CD14-positive monocyte (primary cell): ENCODE results near the gene SCGB1C1. TPM values are rescaled to one million over a fixed set of nuclear protein-coding genes. Genes with fewer than 3 reads are reported as not detected.

Experiments used
- DNase-seq, 3 donors: peaks; one replicate each; pipeline ENCODE4 v3.0.0-alpha.2; 2011 to 2022
- H2AFZ ChIP-seq: 2 replicates; pipeline ENCODE4 v1.6.0; 2012; ENCODE audit warnings: mild to moderate bottlenecking, low read depth, low read length, inconsistent platforms; ENCODE audit not compliant: insufficient read depth, poor library complexity, severe bottlenecking
- H3K27ac ChIP-seq, 2 donors: 1 replicate in 1 of 2; 2 replicates in 1 of 2; pipeline ENCODE4 v1.5.1; 2012 to 2013; ENCODE audit warnings: low read length in 2 of 2, control low read depth in 1 of 2, inconsistent platforms in 1 of 2, low read depth in 1 of 2, mild to moderate bottlenecking in 1 of 2
- H3K27me3 ChIP-seq, 2 donors: one replicate each; pipeline versions ENCODE4 v1.6.0 to v1.6.1; 2011 to 2013; ENCODE audit warnings: low read length in 2 of 2; ENCODE audit not compliant: control insufficient read depth in 2 of 2, insufficient read depth in 2 of 2
- H3K36me3 ChIP-seq, 2 donors: replicated peaks in 1 of 2; 1 replicate in 1 of 2; 2 replicates in 1 of 2; pipeline versions ENCODE4 v1.5.1 to v1.6.1; 2012 to 2013; ENCODE audit warnings: low read length in 2 of 2, control low read depth in 1 of 2, inconsistent platforms in 1 of 2, mild to moderate bottlenecking in 1 of 2; ENCODE audit not compliant: insufficient read depth in 2 of 2, control insufficient read depth in 1 of 2
- H3K4me1 ChIP-seq, 2 donors: 1 replicate in 1 of 2; 2 replicates in 1 of 2; pipeline versions ENCODE4 v1.5.1 to v1.6.1; 2012 to 2013; ENCODE audit warnings: low read length in 2 of 2, control low read depth in 1 of 2, inconsistent platforms in 1 of 2, mild to moderate bottlenecking in 1 of 2, moderate library complexity in 1 of 2; ENCODE audit not compliant: insufficient read depth in 2 of 2, control insufficient read depth in 1 of 2
- H3K4me2 ChIP-seq: replicated peaks from 2 replicates; pipeline ENCODE3; 2012; ENCODE audit warnings: low read length, moderate library complexity, mild to moderate bottlenecking; ENCODE audit not compliant: poor library complexity, severe bottlenecking; ENCODE audit errors: extremely low read depth
- H3K4me3 ChIP-seq, 3 experiments: fragments of 200-600 bp in 1 of 3; sonication (generic) in 1 of 3; replicated peaks in 1 of 3; 1 replicate in 2 of 3; 2 replicates in 1 of 3; pipeline ENCODE4 v1.5.1; 2011 to 2013; ENCODE audit warnings: low read length in 3 of 3, mild to moderate bottlenecking in 3 of 3, control low read depth in 2 of 3, low read depth in 2 of 3, inconsistent platforms in 1 of 3, moderate library complexity in 1 of 3
- H3K79me2 ChIP-seq: 2 replicates; pipeline ENCODE4 v1.6.0; 2012; ENCODE audit warnings: mild to moderate bottlenecking, control low read depth, inconsistent platforms, low read length, moderate library complexity; ENCODE audit not compliant: insufficient read depth
- H3K9ac ChIP-seq: 2 replicates; pipeline ENCODE4 v1.6.0; 2017; ENCODE audit warnings: low read length, mild to moderate bottlenecking; ENCODE audit not compliant: insufficient read depth, poor library complexity, severe bottlenecking
- H3K9me3 ChIP-seq, 2 donors: replicated peaks in 1 of 2; 1 replicate in 1 of 2; 2 replicates in 1 of 2; pipeline versions ENCODE4 v1.5.1 to v1.6.1; 2012 to 2013; ENCODE audit warnings: low read length in 2 of 2, control low read depth in 1 of 2; ENCODE audit not compliant: control insufficient read depth in 1 of 2, insufficient read depth in 1 of 2
- H4K20me1 ChIP-seq: 2 replicates; pipeline ENCODE4 v1.6.0; 2012; ENCODE audit warnings: mild to moderate bottlenecking, low read length, control low read depth, moderate library complexity; ENCODE audit not compliant: insufficient read depth
- H3K27ac Mint-ChIP-seq, 7 donors: one replicate each; pipeline ENCODE4 v1.8.0; 2020; ENCODE audit warnings: mild to moderate bottlenecking in 7 of 7, mixed read lengths in 7 of 7, moderate library complexity in 6 of 7, inconsistent platforms in 2 of 7
- H3K27me3 Mint-ChIP-seq, 3 donors: one replicate each; pipeline ENCODE4 v1.8.0; 2021 to 2022; ENCODE audit warnings: low read depth in 3 of 3, mild to moderate bottlenecking in 3 of 3, mixed read lengths in 3 of 3, moderate library complexity in 3 of 3, inconsistent platforms in 1 of 3
- H3K36me3 Mint-ChIP-seq, 2 donors: one replicate each; pipeline ENCODE4 v1.8.0; 2020; ENCODE audit warnings: mixed read lengths in 2 of 2, inconsistent platforms in 1 of 2, mild to moderate bottlenecking in 1 of 2
- H3K4me1 Mint-ChIP-seq: one replicate; pipeline ENCODE4 v1.8.0; 2020; ENCODE audit warnings: mild to moderate bottlenecking, mixed read lengths
- H3K4me3 Mint-ChIP-seq, 2 donors: one replicate each; pipeline ENCODE4 v1.8.0; 2020; ENCODE audit warnings: mild to moderate bottlenecking in 2 of 2, mixed read lengths in 2 of 2, moderate library complexity in 1 of 2
- H3K9me3 Mint-ChIP-seq, 7 donors: one replicate each; pipeline ENCODE4 v1.8.0; 2020 to 2022; ENCODE audit warnings: mixed read lengths in 7 of 7, mild to moderate bottlenecking in 6 of 7, moderate library complexity in 6 of 7, inconsistent platforms in 2 of 7
- CTCF ChIP-seq: fragments of 200-600 bp; IDR thresholded peaks from one replicate; pipeline ENCODE4 v1.8.0; 2022; ENCODE audit warnings: antibody characterized with exemption, mild to moderate bottlenecking
- WGBS: methylation state at CpG from one replicate; pipeline ENCODE4 v1.1.5; 2013; ENCODE audit warnings: missing lambda C conversion rate; ENCODE audit not compliant: insufficient coverage; 5-methylcytosine and 5-hydroxymethylcytosine counted together
- intact Hi-C, 2 donors: fragments of 100-400 bp; cut with micrococcal nuclease; formaldehyde crosslinking; loops; one replicate each; pipeline versions ENCODE4 v1.15.0 to v1.15.1; 2023
- polyA plus RNA-seq, 3 donors: library from polyadenylated mRNA; depleted of rRNA in 1 of 3; unstranded in 2 of 3; stranded (reverse) in 1 of 3; fragments of 300-500 nt in 2 of 3; fragments of >200 nt in 1 of 3; fragmentation: Illumina TruSeq in 2 of 3; gene quantifications; 1 replicate in 2 of 3; 2 replicates in 1 of 3; pipeline ENCODE4 v1.2.3, GENCODE V29; 2012 to 2021

SCGB1C1 gene
- polyA plus RNA-seq, 3 donors, result not detected

- no peaks in the 10 kb centered on the region for H3K9me3 ChIP-seq
- Mint-ChIP-seq H3K27me3 (no peaks in the 10 kb centered on the region), H3K4me3 (no peak overlapping the region), H3K9me3 (no peaks in the 10 kb centered on the region), H3K4me1 (peaks cover 1% of the 10 kb centered on the region), H3K27ac (no peak overlapping the region), H3K36me3 (peaks cover 20 to 27% of the 10 kb centered on the region in 2 donors)
- no peak overlapping the region for H2AFZ ChIP-seq
- no peak overlapping the region for H3K27ac ChIP-seq
- intact Hi-C loops, result no loop called here
- no peaks in the 10 kb centered on the region for H3K79me2 ChIP-seq
- TF ChIP-seq CTCF, result no peak
- DNase-seq, result no peak
- WGBS, result 96% methylated on average over 6 of the region's 7 CpGs
- H4K20me1 ChIP-seq, result no peaks in the 10 kb centered on the region
- H3K27me3 ChIP-seq, result no peaks in the 10 kb centered on the region
- H3K4me2 ChIP-seq, result no peak overlapping the region
- no peak overlapping the region for H3K9ac ChIP-seq
- no peaks in the 10 kb centered on the region for H3K4me1 ChIP-seq
- peaks cover 0 to 7% of the 10 kb centered on the region in 2 donors for H3K36me3 ChIP-seq
- no peak overlapping the region for H3K4me3 ChIP-seq
These were observed 28.7 kb downstream of the SCGB1C1 start for GRCh38 chr11:221539-221938.

GRCh38 chr11:221998-222789 lies 29.3 kb downstream of the SCGB1C1 start:
- Mint-ChIP-seq H3K4me3 (no peak overlapping the region), H3K27me3 (no peaks in the 10 kb centered on the region), H3K36me3 (peaks cover 20 to 27% of the 10 kb centered on the region in 2 donors), H3K4me1 (peaks cover 1% of the 10 kb centered on the region), H3K9me3 (no peaks in the 10 kb centered on the region), H3K27ac (peak overlapping the region in 2 of 7 donors; percentile 6 to 18)
- no peaks in the 10 kb centered on the region for H3K79me2 ChIP-seq
- no peak overlapping the region for H3K4me2 ChIP-seq
- no peaks in the 10 kb centered on the region for H3K4me1 ChIP-seq
- 96% methylated on average over 14 of the region's 14 CpGs for WGBS
- TF ChIP-seq CTCF, result no peak
- H3K9me3 ChIP-seq, result no peaks in the 10 kb centered on the region
- intact Hi-C loops, result no loop called here
- no peak for DNase-seq
- H3K27ac ChIP-seq, result no peak overlapping the region
- H3K27me3 ChIP-seq, result no peaks in the 10 kb centered on the region
- H3K4me3 ChIP-seq, result no peak overlapping the region
- H3K36me3 ChIP-seq, result peaks cover 0 to 7% of the 10 kb centered on the region in 2 donors
- H2AFZ ChIP-seq, result no peak overlapping the region
- H4K20me1 ChIP-seq, result no peaks in the 10 kb centered on the region
- H3K9ac ChIP-seq, result no peak overlapping the region
